GM23338 (cell line): ENCODE measurements around the gene ZBTB2. TPM values are rescaled to one million over a fixed set of nuclear protein-coding genes. Genes with fewer than 3 reads are reported as not detected.

Experiments used
- ATAC-seq: fragments of 200-7000 bp; cut with Tn5 transposase; 3 replicates; pipeline ENCODE4 v1.9.1; 2020
- DNase-seq: peaks from one replicate; pipeline ENCODE4 v3.0.0-alpha.2; 2015; ENCODE audit warnings: low spot score
- H2AFZ ChIP-seq: fragments of 200-600 bp; sonication (generic); 2 replicates; pipeline ENCODE4 v1.8.0; 2016; ENCODE audit warnings: antibody characterized with exemption, mild to moderate bottlenecking, moderate library complexity
- H3F3A ChIP-seq: fragments of 200-600 bp; sonication (generic); replicated peaks from 2 replicates; pipeline ENCODE4 v1.8.0; 2017; ENCODE audit warnings: antibody characterized with exemption, mixed run types, low read depth
- H3K27ac ChIP-seq: fragments of 200-600 bp; sonication (generic); 2 replicates; pipeline ENCODE4 v1.6.1; 2016; ENCODE audit warnings: low read depth
- H3K27me3 ChIP-seq: fragments of 200-600 bp; sonication (generic); 2 replicates; pipeline ENCODE4 v1.8.0; 2016; ENCODE audit warnings: mild to moderate bottlenecking, mixed run types, moderate library complexity; ENCODE audit not compliant: insufficient read depth
- H3K36me3 ChIP-seq: fragments of 200-600 bp; sonication (generic); 2 replicates; pipeline ENCODE4 v1.8.0; 2016; ENCODE audit warnings: mild to moderate bottlenecking; ENCODE audit not compliant: insufficient read depth
- H3K4me1 ChIP-seq: fragments of 200-600 bp; sonication (generic); 2 replicates; pipeline ENCODE4 v1.8.0; 2016; ENCODE audit warnings: mild to moderate bottlenecking, moderate library complexity; ENCODE audit not compliant: insufficient read depth
- H3K4me2 ChIP-seq: fragments of 200-600 bp; sonication (generic); 2 replicates; pipeline ENCODE4 v1.7.1; 2017; ENCODE audit warnings: mixed run types
- H3K4me3 ChIP-seq: fragments of 200-600 bp; sonication (generic); 2 replicates; pipeline ENCODE4 v1.6.1; 2016; ENCODE audit warnings: mixed run types
- H3K79me2 ChIP-seq: fragments of 200-600 bp; sonication (generic); replicated peaks from 2 replicates; pipeline ENCODE4 v1.8.0; 2017; ENCODE audit warnings: mild to moderate bottlenecking; ENCODE audit not compliant: insufficient read depth
- H3K9me2 ChIP-seq: fragments of 200-600 bp; sonication (generic); 2 replicates; pipeline ENCODE4 v1.8.0; 2017; ENCODE audit not compliant: insufficient read depth
- H4K20me1 ChIP-seq: fragments of 200-600 bp; sonication (generic); replicated peaks from 2 replicates; pipeline ENCODE4 v1.8.0; 2017; ENCODE audit warnings: mild to moderate bottlenecking; ENCODE audit not compliant: insufficient read depth
- H3K27ac Mint-ChIP-seq: 2 replicates; pipeline ENCODE4 v1.8.0; 2020; ENCODE audit warnings: inconsistent platforms, mild to moderate bottlenecking, moderate library complexity, mixed read lengths
- H3K27me3 Mint-ChIP-seq: 3 replicates; pipeline ENCODE4 v1.8.0; 2022; ENCODE audit warnings: low read depth, mild to moderate bottlenecking, moderate library complexity, mixed read lengths, inconsistent platforms; ENCODE audit not compliant: insufficient read depth, poor library complexity
- H3K36me3 Mint-ChIP-seq: 3 replicates; pipeline ENCODE4 v1.8.0; 2021; ENCODE audit warnings: low read depth, mild to moderate bottlenecking, inconsistent platforms, moderate library complexity, mixed read lengths
- H3K4me1 Mint-ChIP-seq: 3 replicates; pipeline ENCODE4 v1.8.0; 2020; ENCODE audit warnings: mild to moderate bottlenecking, inconsistent platforms, mixed read lengths
- H3K4me3 Mint-ChIP-seq: 3 replicates; pipeline ENCODE4 v1.8.0; 2021; ENCODE audit warnings: moderate library complexity, mild to moderate bottlenecking, inconsistent platforms, mixed read lengths
- H3K9me3 Mint-ChIP-seq: 3 replicates; pipeline ENCODE4 v1.8.0; 2020; ENCODE audit warnings: moderate library complexity, mild to moderate bottlenecking, inconsistent platforms, mixed read lengths
- CREB1 ChIP-seq: fragments of 250-450 bp; sonication (Bioruptor Pico); IDR thresholded peaks from 2 replicates; pipeline ENCODE4 v1.5.0; 2020; ENCODE audit warnings: low read depth, mild to moderate bottlenecking, moderate library complexity
- CTCF ChIP-seq, 2 experiments: fragments of 200-600 bp in 1 of 2; sonication (generic) in 1 of 2; conservative IDR thresholded peaks; 2 replicates each; pipeline versions ENCODE4 v1.5.1 to v1.6.1; 2016 to 2017; ENCODE audit warnings: antibody characterized with exemption in 2 of 2, low read depth in 2 of 2, mild to moderate bottlenecking in 2 of 2, moderate library complexity in 1 of 2
- ETS1 ChIP-seq: IDR thresholded peaks from 2 replicates; pipeline ENCODE4 v1.6.1; 2016; ENCODE audit warnings: antibody characterized with exemption
- EZH2 ChIP-seq: fragments of 200-600 bp; sonication (generic); IDR thresholded peaks from one replicate; pipeline ENCODE4 v1.8.0; 2017; ENCODE audit warnings: antibody characterized with exemption, mild to moderate bottlenecking, low read depth; ENCODE audit not compliant: unreplicated experiment
- EZH2phosphoT487 ChIP-seq: fragments of 200-600 bp; sonication (generic); IDR thresholded peaks from one replicate; pipeline ENCODE4 v1.8.1; 2018; ENCODE audit warnings: antibody characterized with exemption; ENCODE audit not compliant: unreplicated experiment
- JUNB ChIP-seq: IDR thresholded peaks from one replicate; pipeline ENCODE4 v1.6.1; 2016; ENCODE audit warnings: antibody characterized with exemption; ENCODE audit not compliant: unreplicated experiment
- POLR2AphosphoS5 ChIP-seq: IDR thresholded peaks from 2 replicates; pipeline ENCODE4 v1.6.1; 2016; ENCODE audit warnings: antibody characterized with exemption, low read depth
- STAT1 ChIP-seq: IDR thresholded peaks from one replicate; pipeline ENCODE4 v1.6.1; 2016; ENCODE audit warnings: antibody characterized with exemption; ENCODE audit not compliant: unreplicated experiment
- ZNF114 ChIP-seq: fragments of 250-450 bp; sonication (Bioruptor Pico); IDR thresholded peaks from 2 replicates; pipeline ENCODE4 v1.5.0; 2020; ENCODE audit warnings: mild to moderate bottlenecking, moderate library complexity
- ZNF331 ChIP-seq: fragments of 250-450 bp; sonication (Bioruptor Pico); IDR thresholded peaks from 2 replicates; pipeline ENCODE4 v1.5.0; 2020; ENCODE audit warnings: low read depth, mild to moderate bottlenecking, moderate library complexity
- polyA plus RNA-seq: library from polyadenylated mRNA; unstranded; fragments of >200 nt; fragmentation: Nextera tagmentation; extraction: Ambion mirVana; gene quantifications from 2 replicates; pipeline ENCODE4 v1.2.1, GENCODE V29; 2016
- total RNA-seq: library from RNA; depleted of rRNA; stranded (reverse); fragments of >200 nt; shearing (Covaris generic); gene quantifications from 2 replicates; pipeline ENCODE4 v1.2.3, GENCODE V29; 2014
- TF ChIP-seq, protein P1 (sequence below): IDR thresholded peaks from one replicate; pipeline ENCODE4 v1.6.1; 2018; ENCODE audit warnings: antibody characterized with exemption; ENCODE audit not compliant: unreplicated experiment

Gene ZBTB2
- total and polyA plus RNA-seq, 2 experiments from 2014 or later: 11.4 to 21.9 TPM

- 0 out of 2 replicates have a peak, but pooled peaks cover 3% of the 10 kb centered on the region for H3K36me3 ChIP-seq
- no peaks in the 10 kb centered on the region for H3K4me1 ChIP-seq
- Mint-ChIP-seq H3K4me1 (no peaks in the 10 kb centered on the region), H3K27me3 (peaks cover 6% of the 10 kb centered on the region), H3K9me3 (no peaks in the 10 kb centered on the region; the same call in 2 of the 3 replicates), H3K27ac (no peak overlapping the region), H3K36me3 (peaks cover 9% of the 10 kb centered on the region; the same call in 1 of the 3 replicates), H3K4me3 (no peak overlapping the region)
- DNase-seq: no peak
- H4K20me1 ChIP-seq: peaks cover 13% of the 10 kb centered on the region
- H2AFZ ChIP-seq: no peak overlapping the region
- no peak for TF ChIP-seq CTCF (conservative IDR thresholded peaks at IDR 0.05; ENCODE audit: low read depth in 2 of 2)
- TF ChIP-seq EZH2: no peak
- TF ChIP-seq JUNB: no peak
- no peak for TF ChIP-seq EZH2phosphoT487
- no peak for TF ChIP-seq POLR2AphosphoS5
- TF ChIP-seq ZNF331 (CRISPR knock-in tag): no peak
- TF ChIP-seq ETS1: no peak
- no peak for TF ChIP-seq CREB1 (CRISPR knock-in tag)
- TF ChIP-seq STAT1: no peak
- no peak for TF ChIP-seq ZNF114
- H3K4me2 ChIP-seq: no peak overlapping the region
- H3K27ac ChIP-seq: no peak overlapping the region
- no peaks in the 10 kb centered on the region for H3K27me3 ChIP-seq
- no peak for ATAC-seq
- H3F3A ChIP-seq: 0 out of 2 replicates have a peak, but pooled peaks cover 4% of the 10 kb centered on the region
- no peak overlapping the region for H3K4me3 ChIP-seq
- H3K9me2 ChIP-seq: no peaks in the 10 kb centered on the region
- peaks cover 33% of the 10 kb centered on the region for H3K79me2 ChIP-seq
These were observed 52.6 kb downstream of the ZBTB2 start for GRCh38 chr6:151338651-151339200.

- H3K4me1 Mint-ChIP-seq: peaks cover 5% of the 10 kb centered on the region
- H3K4me1 ChIP-seq: no peaks in the 10 kb centered on the region
- peaks cover 23% of the 10 kb centered on the region for H3K79me2 ChIP-seq
- ATAC-seq: no peak
- no peak for DNase-seq
- H3K36me3 ChIP-seq: 0 out of 2 replicates have a peak, but pooled peaks cover 3% of the 10 kb centered on the region
- H3K4me2 ChIP-seq: no peak overlapping the region
- H3K9me2 ChIP-seq: no peaks in the 10 kb centered on the region
- H3K9me3 Mint-ChIP-seq: no peaks in the 10 kb centered on the region; the same call in 2 of the 3 replicates
- no peak overlapping the region for H3K27ac ChIP-seq
- no peaks in the 10 kb centered on the region for H3K27me3 ChIP-seq
- H3F3A ChIP-seq: 0 out of 2 replicates have a peak, but pooled peaks cover 4% of the 10 kb centered on the region
- peaks cover 13% of the 10 kb centered on the region for H4K20me1 ChIP-seq
- peaks cover 12% of the 10 kb centered on the region; the same call in 1 of the 3 replicates for H3K36me3 Mint-ChIP-seq
- no peak overlapping the region for H3K27ac Mint-ChIP-seq
- H3K4me3 Mint-ChIP-seq: no peak overlapping the region
- H3K4me3 ChIP-seq: no peak overlapping the region
- no peak overlapping the region for H2AFZ ChIP-seq
- peaks cover 3% of the 10 kb centered on the region for H3K27me3 Mint-ChIP-seq
- TF ChIP-seq, protein P1, sequence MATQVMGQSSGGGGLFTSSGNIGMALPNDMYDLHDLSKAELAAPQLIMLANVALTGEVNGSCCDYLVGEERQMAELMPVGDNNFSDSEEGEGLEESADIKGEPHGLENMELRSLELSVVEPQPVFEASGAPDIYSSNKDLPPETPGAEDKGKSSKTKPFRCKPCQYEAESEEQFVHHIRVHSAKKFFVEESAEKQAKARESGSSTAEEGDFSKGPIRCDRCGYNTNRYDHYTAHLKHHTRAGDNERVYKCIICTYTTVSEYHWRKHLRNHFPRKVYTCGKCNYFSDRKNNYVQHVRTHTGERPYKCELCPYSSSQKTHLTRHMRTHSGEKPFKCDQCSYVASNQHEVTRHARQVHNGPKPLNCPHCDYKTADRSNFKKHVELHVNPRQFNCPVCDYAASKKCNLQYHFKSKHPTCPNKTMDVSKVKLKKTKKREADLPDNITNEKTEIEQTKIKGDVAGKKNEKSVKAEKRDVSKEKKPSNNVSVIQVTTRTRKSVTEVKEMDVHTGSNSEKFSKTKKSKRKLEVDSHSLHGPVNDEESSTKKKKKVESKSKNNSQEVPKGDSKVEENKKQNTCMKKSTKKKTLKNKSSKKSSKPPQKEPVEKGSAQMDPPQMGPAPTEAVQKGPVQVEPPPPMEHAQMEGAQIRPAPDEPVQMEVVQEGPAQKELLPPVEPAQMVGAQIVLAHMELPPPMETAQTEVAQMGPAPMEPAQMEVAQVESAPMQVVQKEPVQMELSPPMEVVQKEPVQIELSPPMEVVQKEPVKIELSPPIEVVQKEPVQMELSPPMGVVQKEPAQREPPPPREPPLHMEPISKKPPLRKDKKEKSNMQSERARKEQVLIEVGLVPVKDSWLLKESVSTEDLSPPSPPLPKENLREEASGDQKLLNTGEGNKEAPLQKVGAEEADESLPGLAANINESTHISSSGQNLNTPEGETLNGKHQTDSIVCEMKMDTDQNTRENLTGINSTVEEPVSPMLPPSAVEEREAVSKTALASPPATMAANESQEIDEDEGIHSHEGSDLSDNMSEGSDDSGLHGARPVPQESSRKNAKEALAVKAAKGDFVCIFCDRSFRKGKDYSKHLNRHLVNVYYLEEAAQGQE: no peak
These were observed 55.4 kb downstream of the ZBTB2 start for GRCh38 chr6:151335930-151336329.
